ENCODE measurements around the gene NDUFS7. TPM values are rescaled to one million over a fixed set of nuclear protein-coding genes. Genes with fewer than 3 reads are reported as not detected.

Gene NDUFS7
- total and polyA plus RNA-seq, 9 of the 15 experiments (the other 6 are each of a cell fraction or from before 2014, with no cell fraction given) = 6.0 to 271 (median 60.6) TPM

DNA sequence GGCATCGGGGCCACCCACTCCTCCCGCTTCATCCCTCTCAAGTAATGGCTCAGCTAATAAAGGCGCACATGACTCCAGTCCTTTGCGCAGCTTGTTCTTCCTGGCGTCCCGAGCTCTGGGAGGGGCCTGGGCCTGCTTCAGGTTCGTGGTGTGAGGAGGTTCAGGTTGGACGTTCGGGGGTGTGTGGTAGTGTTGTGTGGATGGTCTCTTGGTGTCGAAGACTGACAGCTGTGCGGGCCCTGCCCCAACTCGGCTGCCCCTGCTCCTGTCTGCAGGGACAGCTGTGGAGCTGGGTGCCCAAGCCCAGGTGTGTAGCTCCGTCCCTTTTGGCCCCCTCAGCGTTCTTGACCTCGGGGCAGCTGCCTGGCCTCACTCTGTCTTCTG lies 56.7 kb downstream of the NDUFS7 start:
- H3K36me3 ChIP-seq (ENCODE audit: control insufficient read depth, insufficient read depth, low read length) = peaks cover 43% of the 10 kb centered on the region
- CTCF ChIA-PET (ENCODE audit: low intra/inter-chr PET ratio) = no interaction called here
- H3K27ac ChIP-seq (ENCODE audit: extremely low read depth, low read depth, low read length) = peak overlapping the region; percentile 38; the same call in 2 of the 3 replicates
- H2AFZ ChIP-seq (ENCODE audit: low read depth, low read length) = no peak overlapping the region
- H3K4me1 ChIP-seq (replicated peaks in 1 of 2; ENCODE audit: control insufficient read depth in 2 of 2, insufficient read depth in 2 of 2, low read length in 2 of 2) = peaks cover 48 to 91% of the 10 kb centered on the region in 2 experiments
- H3K27me3 ChIP-seq (ENCODE audit: control insufficient read depth in 2 of 2, insufficient read depth in 2 of 2, low read length in 2 of 2) = no peaks in the 10 kb centered on the region
- peak overlapping the region; percentile 93 to 100 for H3K9ac ChIP-seq (ENCODE audit: insufficient read depth in 1 of 2, low read depth in 2 of 2, low read length in 2 of 2)
- peaks cover 29% of the 10 kb centered on the region for H4K20me1 ChIP-seq (replicated peaks; ENCODE audit: control insufficient read depth, insufficient read depth, low read length)
- BruUV-seq (replicated peaks) = no TSS peak
- 45% methylated on average over 15 of the region's 15 CpGs for WGBS (ENCODE audit: insufficient coverage, low coverage, missing lambda C conversion rate)
- FAIRE-seq = no peak
- ATAC-seq = no peak
- peak overlapping the region; percentile 70; the same call in 1 of the 2 replicates for H3K4me3 ChIP-seq
- TF ChIP-seq STAG1 (CRISPR knock-in tag; IDR thresholded peaks at IDR 0.05; ENCODE audit: borderline replicate concordance) = 0 out of 2 replicates have a peak, but pooled peaks have one; percentile 11
- TF ChIP-seq SUPT5H (IDR thresholded peaks at IDR 0.05) = 0 out of 2 replicates have a peak, but pooled peaks have one; percentile 33
- no peak for TF ChIP-seq NR3C1 (CRISPR knock-in tag; IDR thresholded peaks at IDR 0.05)
- TF ChIP-seq XRCC4 (IDR thresholded peaks at IDR 0.05; ENCODE audit: extremely low read depth, insufficient read depth, insufficient read length) = no peak
- peak; percentile 52 for TF ChIP-seq POLR2G (IDR thresholded peaks at IDR 0.05; ENCODE audit: low read depth, low read length)
- TF ChIP-seq ZNF12 (CRISPR knock-in tag; IDR thresholded peaks at IDR 0.05) = no peak
- TF ChIP-seq TAF9B (IDR thresholded peaks at IDR 0.05; ENCODE audit: partially characterized antibody) = no peak
- TF ChIP-seq HNRNPLL (IDR thresholded peaks at IDR 0.05; ENCODE audit: low read depth, low read length, poor library complexity, severe bottlenecking) = peak; percentile 1
- TF ChIP-seq PML (IDR thresholded peaks at IDR 0.05; ENCODE audit: low read length) = no peak
- TF ChIP-seq MAFF (IDR thresholded peaks at IDR 0.05; ENCODE audit: low read length) = no peak
- peak; percentile 80 for TF ChIP-seq RBFOX2 (IDR thresholded peaks at IDR 0.05; ENCODE audit: low read depth, low read length)
- no peaks in the 10 kb centered on the region for H3K9me3 ChIP-seq (replicated peaks; ENCODE audit: control insufficient read depth, insufficient read depth, low read depth, low read length)
- no peaks in the 10 kb centered on the region for H3K9me1 ChIP-seq (ENCODE audit: control insufficient read depth, insufficient read depth, low read length)
- DNase-seq (ENCODE audit: extremely low read depth in 1 of 4, low spot score in 3 of 4) = no peak
- POLR2A ChIA-PET = interaction anchor here (0.5 to 1.8 kb wide), 14 partner anchors 8 to 298 kb away, joined by 3 to 7 read pairs (median 3); partner anchors contain the start of gene CIRBP
- H3K79me2 ChIP-seq (ENCODE audit: control insufficient read depth, insufficient read depth, low read length) = peaks cover 50% of the 10 kb centered on the region
- peak overlapping the region; percentile 97 for H3K4me2 ChIP-seq (ENCODE audit: insufficient read depth, low read length)
- in situ Hi-C loops (cut with MboI) (no loop called here), intact Hi-C loops (cut with micrococcal nuclease) (loop anchor here (10.0 kb wide), 1 partner anchor 166 kb away; the partner anchor contains the start of gene FAM174C)
